Measurements from ENCODE around the gene TMEM213. TPM values are rescaled to one million over a fixed set of nuclear protein-coding genes. Genes with fewer than 3 reads are reported as not detected.

The TMEM213 gene
- total RNA-seq, 2 donors from 2014 or later, result 0.39 TPM; not detected in 1

Other genes with a start within 250 kb of the TMEM213 start
- gene SVOPL, start 96.6 kb upstream of the TMEM213 start, total RNA-seq, result not detected
- under 1 TPM; 0.38 to 0.74 TPM for gene ATP6V0A4, start 202 bp downstream of the TMEM213 start, total RNA-seq
- 1 to 10 TPM in 1 of 2 donors, under 1 TPM in 1; 0.93 to 1.7 TPM for gene KIAA1549, start 183.4 kb downstream of the TMEM213 start, total RNA-seq
- gene ZC3HAV1L, start 238.0 kb downstream of the TMEM213 start, total RNA-seq, result 1 to 10 TPM; 6.3 to 9.8 TPM

All from activated T-cell treated with anti-CD3 and anti-CD28 coated beads, Interleukin-2, amount 50 U/mL, for 72 hours (primary cell).